Panc1 (cell line): ENCODE measurements around the gene GAS7. TPM values are rescaled to one million over a fixed set of nuclear protein-coding genes. Genes with fewer than 3 reads are reported as not detected.

ENCODE experiments used
- ATAC-seq: fragments of 200-7000 bp; cut with Tn5 transposase; 2 replicates; pipeline ENCODE4 v1.9.1; 2020; ENCODE audit warnings: mild to moderate bottlenecking, moderate library complexity
- BruUV-seq: library from RNA; stranded (reverse); fragments of 400-500 nt; replicated peaks from 2 replicates; lab custom pipeline; 2021; lab: Mats Ljungman, UMichigan
- CTCF ChIA-PET: fragments of 300-600 bp; sonication (Branson Sonifier 250); formaldehyde crosslinking; loops from one replicate; lab custom pipeline; 2022; ENCODE audit warnings: antibody characterized with exemption; lab: Charles Lee
- POLR2A ChIA-PET: fragments of 300-600 bp; sonication (Branson Sonifier 250); formaldehyde crosslinking; loops from one replicate; lab custom pipeline; 2022; ENCODE audit warnings: antibody characterized with exemption; lab: Charles Lee
- DNase-seq: peaks from one replicate; pipeline ENCODE4 v3.0.0-alpha.2; 2010; ENCODE audit warnings: low read depth, low spot score
- H3K27ac ChIP-seq: 2 replicates; pipeline ENCODE4 v1.5.1; 2011; ENCODE audit warnings: mild to moderate bottlenecking, low read length, inconsistent platforms
- H3K27me3 ChIP-seq: fragments of 200-500 bp; sonication (Bioruptor generic); 2 replicates; pipeline ENCODE4 v1.6.0; 2014; ENCODE audit warnings: low read length, inconsistent platforms; ENCODE audit not compliant: control insufficient read depth, insufficient read depth
- H3K36me3 ChIP-seq: fragments of 200-500 bp; sonication (Bioruptor generic); 2 replicates; pipeline ENCODE4 v1.5.1; 2014; ENCODE audit warnings: inconsistent platforms, mild to moderate bottlenecking, low read length, moderate library complexity; ENCODE audit not compliant: control insufficient read depth, insufficient read depth
- H3K4me1 ChIP-seq: 2 replicates; pipeline ENCODE4 v1.5.1; 2011; ENCODE audit warnings: inconsistent platforms, mild to moderate bottlenecking, low read length, moderate library complexity; ENCODE audit not compliant: control insufficient read depth, insufficient read depth
- H3K4me3 ChIP-seq, 2 experiments: 2 replicates each; pipeline ENCODE4 v1.5.1; 2011 to 2012; ENCODE audit warnings: low read depth in 2 of 2, low read length in 2 of 2, mild to moderate bottlenecking in 2 of 2, inconsistent platforms in 1 of 2, moderate library complexity in 1 of 2
- H3K9me3 ChIP-seq: fragments of 200-500 bp; sonication (Bioruptor generic); 2 replicates; pipeline ENCODE4 v1.5.1; 2014; ENCODE audit warnings: low read depth, mild to moderate bottlenecking, inconsistent platforms, low read length, moderate library complexity; ENCODE audit not compliant: control insufficient read depth, insufficient read depth
- POLR2AphosphoS5 ChIP-seq: IDR thresholded peaks from 2 replicates; pipeline ENCODE4 v1.6.1; 2012; ENCODE audit warnings: mild to moderate bottlenecking, low read depth, low read length, moderate library complexity
- SIN3A ChIP-seq: IDR thresholded peaks from 2 replicates; pipeline ENCODE4 v1.6.1; 2012; ENCODE audit warnings: low read depth, mild to moderate bottlenecking, low read length, moderate library complexity, borderline replicate concordance; ENCODE audit not compliant: insufficient read depth
- TCF7L2 ChIP-seq: IDR thresholded peaks from 2 replicates; pipeline ENCODE4 v1.6.1; 2011; ENCODE audit warnings: mild to moderate bottlenecking, low read depth, low read length, inconsistent platforms
- in situ Hi-C: cut with HindIII; loops from 2 replicates; pipeline ENCODE4 v1.10.0; 2016; ENCODE audit warnings: low sequenced_read_pairs, low pct_unique_long_range_greater_than_20kb
- intact Hi-C: fragments of 100-400 bp; cut with micrococcal nuclease; formaldehyde crosslinking; loops from one replicate; pipeline ENCODE4 v1.10.0; 2022; ENCODE audit not compliant: unreplicated experiment
- total RNA-seq: library from RNA; stranded (reverse); gene quantifications from one replicate; pipeline ENCODE4 v1.2.1, GENCODE V29; 2021; ENCODE audit not compliant: unreplicated experiment
- TF ChIP-seq, protein P1 (sequence below): fragments of 450-650 bp; IDR thresholded peaks from 2 replicates; pipeline ENCODE4 v1.5.1; 2017; ENCODE audit warnings: mild to moderate bottlenecking
- TF ChIP-seq, protein P2 (sequence below), 2 experiments: IDR thresholded peaks; 2 replicates each; pipeline ENCODE4 v1.6.1; 2011 to 2012; ENCODE audit warnings: low read depth in 2 of 2, control low read depth in 1 of 2, low read length in 1 of 2, mild to moderate bottlenecking in 1 of 2, moderate library complexity in 1 of 2; ENCODE audit not compliant: insufficient read depth in 1 of 2

GAS7 gene
- total RNA-seq, 1 experiment from 2014 or later = 0.05 TPM

DNA sequence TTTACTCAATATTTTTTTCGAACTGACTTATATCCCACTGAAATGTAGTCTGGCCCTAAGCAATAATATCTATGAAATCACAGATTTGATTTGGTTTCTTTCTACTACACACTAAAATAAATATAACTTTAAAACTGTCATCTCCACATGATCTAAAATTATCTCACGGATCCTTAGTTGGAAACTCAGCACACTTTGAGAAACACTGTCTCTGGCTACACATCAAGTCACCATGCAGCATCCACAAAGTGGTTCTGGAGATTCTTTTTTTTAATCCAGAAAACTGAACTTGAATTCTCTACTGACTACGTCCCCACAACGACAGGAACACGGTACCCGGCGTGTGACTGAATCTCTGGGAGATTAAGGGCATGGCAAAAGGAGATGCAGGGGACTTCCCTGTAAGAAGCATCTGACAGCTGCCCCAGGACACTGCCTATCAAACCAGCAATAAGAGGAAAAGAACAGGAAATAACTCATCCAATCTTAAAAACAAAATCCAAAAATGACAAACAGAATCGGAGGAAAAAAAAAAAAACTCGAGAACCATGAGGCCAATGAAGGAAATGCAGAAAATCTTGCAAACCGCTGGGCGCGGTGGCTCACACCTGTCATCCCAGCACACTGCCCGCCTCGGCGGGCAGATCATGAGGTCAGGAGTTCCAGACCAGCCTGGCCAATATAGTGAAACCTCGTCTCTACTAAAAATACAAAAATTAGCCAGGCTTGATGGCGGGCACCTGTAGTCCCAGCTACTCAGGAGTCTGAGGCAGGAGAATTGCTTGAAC lies 152.3 kb downstream of the GAS7 start:
- DNase-seq (no peak), ATAC-seq (no peak)
- Histone ChIP-seq H3K36me3 (no peaks in the 10 kb centered on the region), H3K9me3 (no peaks in the 10 kb centered on the region), H3K27me3 (no peaks in the 10 kb centered on the region), H3K4me3 (no peak overlapping the region), H3K27ac (no peak overlapping the region), H3K4me1 (no peaks in the 10 kb centered on the region)
- ChIA-PET CTCF (no interaction called here), POLR2A (no interaction called here)
- TF ChIP-seq POLR2AphosphoS5 = no peak
- TF ChIP-seq, protein P1, sequence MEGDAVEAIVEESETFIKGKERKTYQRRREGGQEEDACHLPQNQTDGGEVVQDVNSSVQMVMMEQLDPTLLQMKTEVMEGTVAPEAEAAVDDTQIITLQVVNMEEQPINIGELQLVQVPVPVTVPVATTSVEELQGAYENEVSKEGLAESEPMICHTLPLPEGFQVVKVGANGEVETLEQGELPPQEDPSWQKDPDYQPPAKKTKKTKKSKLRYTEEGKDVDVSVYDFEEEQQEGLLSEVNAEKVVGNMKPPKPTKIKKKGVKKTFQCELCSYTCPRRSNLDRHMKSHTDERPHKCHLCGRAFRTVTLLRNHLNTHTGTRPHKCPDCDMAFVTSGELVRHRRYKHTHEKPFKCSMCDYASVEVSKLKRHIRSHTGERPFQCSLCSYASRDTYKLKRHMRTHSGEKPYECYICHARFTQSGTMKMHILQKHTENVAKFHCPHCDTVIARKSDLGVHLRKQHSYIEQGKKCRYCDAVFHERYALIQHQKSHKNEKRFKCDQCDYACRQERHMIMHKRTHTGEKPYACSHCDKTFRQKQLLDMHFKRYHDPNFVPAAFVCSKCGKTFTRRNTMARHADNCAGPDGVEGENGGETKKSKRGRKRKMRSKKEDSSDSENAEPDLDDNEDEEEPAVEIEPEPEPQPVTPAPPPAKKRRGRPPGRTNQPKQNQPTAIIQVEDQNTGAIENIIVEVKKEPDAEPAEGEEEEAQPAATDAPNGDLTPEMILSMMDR = no peak
- no peak for TF ChIP-seq TCF7L2
- TF ChIP-seq SIN3A = no peak
- TF ChIP-seq, protein P2, sequence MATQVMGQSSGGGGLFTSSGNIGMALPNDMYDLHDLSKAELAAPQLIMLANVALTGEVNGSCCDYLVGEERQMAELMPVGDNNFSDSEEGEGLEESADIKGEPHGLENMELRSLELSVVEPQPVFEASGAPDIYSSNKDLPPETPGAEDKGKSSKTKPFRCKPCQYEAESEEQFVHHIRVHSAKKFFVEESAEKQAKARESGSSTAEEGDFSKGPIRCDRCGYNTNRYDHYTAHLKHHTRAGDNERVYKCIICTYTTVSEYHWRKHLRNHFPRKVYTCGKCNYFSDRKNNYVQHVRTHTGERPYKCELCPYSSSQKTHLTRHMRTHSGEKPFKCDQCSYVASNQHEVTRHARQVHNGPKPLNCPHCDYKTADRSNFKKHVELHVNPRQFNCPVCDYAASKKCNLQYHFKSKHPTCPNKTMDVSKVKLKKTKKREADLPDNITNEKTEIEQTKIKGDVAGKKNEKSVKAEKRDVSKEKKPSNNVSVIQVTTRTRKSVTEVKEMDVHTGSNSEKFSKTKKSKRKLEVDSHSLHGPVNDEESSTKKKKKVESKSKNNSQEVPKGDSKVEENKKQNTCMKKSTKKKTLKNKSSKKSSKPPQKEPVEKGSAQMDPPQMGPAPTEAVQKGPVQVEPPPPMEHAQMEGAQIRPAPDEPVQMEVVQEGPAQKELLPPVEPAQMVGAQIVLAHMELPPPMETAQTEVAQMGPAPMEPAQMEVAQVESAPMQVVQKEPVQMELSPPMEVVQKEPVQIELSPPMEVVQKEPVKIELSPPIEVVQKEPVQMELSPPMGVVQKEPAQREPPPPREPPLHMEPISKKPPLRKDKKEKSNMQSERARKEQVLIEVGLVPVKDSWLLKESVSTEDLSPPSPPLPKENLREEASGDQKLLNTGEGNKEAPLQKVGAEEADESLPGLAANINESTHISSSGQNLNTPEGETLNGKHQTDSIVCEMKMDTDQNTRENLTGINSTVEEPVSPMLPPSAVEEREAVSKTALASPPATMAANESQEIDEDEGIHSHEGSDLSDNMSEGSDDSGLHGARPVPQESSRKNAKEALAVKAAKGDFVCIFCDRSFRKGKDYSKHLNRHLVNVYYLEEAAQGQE (IDR thresholded peaks at IDR 0.05; ENCODE audit: insufficient read depth in 1 of 2, low read depth in 2 of 2, low read length in 1 of 2) = no peak
- intact Hi-C loops = no loop called here
- BruUV-seq = no TSS peak
- in situ Hi-C loops = no loop called here

DNA sequence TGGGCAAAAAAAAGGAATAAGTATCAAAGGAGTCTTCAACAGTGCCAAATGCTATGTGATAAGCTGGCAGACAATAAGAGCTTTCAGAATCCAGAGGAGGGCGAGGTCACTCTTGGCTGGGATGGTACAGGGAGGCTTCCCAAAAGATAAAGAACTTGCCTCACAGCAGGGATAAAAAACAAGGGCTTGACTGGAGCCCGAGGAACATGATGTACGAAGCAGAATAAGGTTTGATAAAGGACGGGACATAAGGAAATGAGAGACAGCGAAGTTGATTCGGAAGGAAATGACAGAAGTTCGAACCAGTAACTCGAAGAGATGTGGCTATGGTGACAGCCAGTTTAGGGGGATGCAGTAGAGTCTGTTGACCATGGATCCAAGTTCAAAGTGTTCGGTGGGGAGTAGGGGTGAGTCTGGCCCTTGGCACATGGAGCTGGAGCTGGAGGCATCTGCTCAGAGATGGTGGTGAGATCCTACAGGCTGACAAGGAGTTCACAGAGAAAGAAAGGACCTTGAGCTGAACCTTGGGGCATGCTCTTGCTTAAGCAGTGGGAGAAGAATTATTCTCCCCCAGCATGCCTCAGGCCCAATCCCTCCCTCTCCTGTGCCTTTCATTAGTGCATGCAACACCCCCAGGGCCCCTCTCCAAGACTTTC lies 155.7 kb downstream of the GAS7 start:
- Histone ChIP-seq H3K4me3 (no peak overlapping the region), H3K4me1 (no peaks in the 10 kb centered on the region), H3K27me3 (no peaks in the 10 kb centered on the region), H3K9me3 (no peaks in the 10 kb centered on the region), H3K36me3 (no peaks in the 10 kb centered on the region), H3K27ac (no peak overlapping the region)
- BruUV-seq = no TSS peak
- intact Hi-C loops (no loop called here), in situ Hi-C loops (no loop called here)
- ATAC-seq (no peak), DNase-seq (no peak)
- TF ChIP-seq SIN3A (no peak), TCF7L2 (no peak), POLR2AphosphoS5 (no peak)
- TF ChIP-seq, protein P1 = no peak
- TF ChIP-seq, protein P2 (IDR thresholded peaks at IDR 0.05; ENCODE audit: insufficient read depth in 1 of 2, low read depth in 2 of 2, low read length in 1 of 2) = no peak
- POLR2A ChIA-PET = no interaction called here
- CTCF ChIA-PET = interaction anchor here (0.7 kb wide), 1 partner anchor 249 kb away, joined by 4 read pairs; no protein-coding TSS in a partner anchor
